ENCODE data around the gene SPR.
"Not testable (repeated sequence)": the region's sequence is repeated elsewhere in the genome, so short reads cannot be mapped to it uniquely, and the experiment has no call there.

Gene SPR

GRCh38 chr2:72891091-72891818 lies 4.0 kb downstream of the SPR start:
- DNase-seq, result no peak

GRCh38 chr2:72892506-72893173 lies 5.4 kb downstream of the SPR start:
- peak; percentile 59 for DNase-seq

- peak; percentile 24 for DNase-seq
Measured at GRCh38 chr2:72893594-72894319, 6.5 kb downstream of the SPR start.

GRCh38 chr2:72894514-72894913 lies 7.3 kb downstream of the SPR start:
- DNase-seq, result no peak

- no peak for DNase-seq
Measured at GRCh38 chr2:72895154-72895553, 7.9 kb downstream of the SPR start.

- no peak for DNase-seq
Measured at GRCh38 chr2:72895759-72896281, 8.6 kb downstream of the SPR start.

- no peak for DNase-seq
Measured at GRCh38 chr2:72896446-72896845, 9.2 kb downstream of the SPR start.

- DNase-seq, result no peak
Measured at GRCh38 chr2:72897785-72898584, 10.8 kb downstream of the SPR start.

GRCh38 chr2:72898585-72898906 lies 11.3 kb downstream of the SPR start:
- no peak for DNase-seq

GRCh38 chr2:72900191-72900825 lies 13.1 kb downstream of the SPR start:
- no peak for DNase-seq

- no peak for DNase-seq
Measured at GRCh38 chr2:72901426-72901825, 14.2 kb downstream of the SPR start.

GRCh38 chr2:72907369-72907768 lies 20.2 kb downstream of the SPR start:
- DNase-seq, result not testable (repeated sequence)

- no peak for DNase-seq
Measured at GRCh38 chr2:72908741-72909140, 21.5 kb downstream of the SPR start.

- DNase-seq, result no peak
Measured at GRCh38 chr2:72911256-72911655, 24.0 kb downstream of the SPR start.

- no peak for DNase-seq
Measured at GRCh38 chr2:72913486-72914205, 26.4 kb downstream of the SPR start.

GRCh38 chr2:72914206-72914559 lies 27.0 kb downstream of the SPR start:
- no peak for DNase-seq

- DNase-seq, result no peak
Measured at GRCh38 chr2:72914589-72915319, 27.5 kb downstream of the SPR start.

- no peak for DNase-seq
Measured at GRCh38 chr2:72915320-72915906, 28.2 kb downstream of the SPR start.

- DNase-seq, result peak; percentile 44
Measured at GRCh38 chr2:72915907-72916742, 28.9 kb downstream of the SPR start.

- DNase-seq, result no peak
Measured at GRCh38 chr2:72916743-72917137, 29.5 kb downstream of the SPR start.

Measured in CD4-positive, alpha-beta T cell treated with Interleukin-10 for 1 hour (primary cell).